ENCODE data around the gene OAF.

- TF ChIP-seq CTCF (IDR thresholded peaks at IDR 0.05) (peak in 2 of 3 donors; percentile 33 to 68), POLR2A (IDR thresholded peaks at IDR 0.05) (peak; percentile 24)
Observed at GRCh38 chr11:120210626-120211521, at the start of gene OAF.
